Right forelimb (tissue), 1 donor: ENCODE measurements around the gene CHST3.
"Not testable (repeated sequence)": the region's sequence is repeated elsewhere in the genome, so short reads cannot be mapped to it uniquely, and the experiment has no call there.

ENCODE experiments used
- DNase-seq: peaks from one replicate; pipeline ENCODE4 v3.0.0-alpha.2; 2018

The CHST3 gene

GRCh38 chr10:72012796-72013195, 48.6 kb downstream of the CHST3 start:
- no peak for DNase-seq

- DNase-seq: no peak
These were observed 49.2 kb downstream of the CHST3 start for GRCh38 chr10:72013202-72013945.

- DNase-seq: no peak
These were observed 50.0 kb downstream of the CHST3 start for GRCh38 chr10:72014197-72014596.

- no peak for DNase-seq
These were observed 50.7 kb downstream of the CHST3 start for GRCh38 chr10:72014785-72015480.

- no peak for DNase-seq
These were observed 51.6 kb downstream of the CHST3 start for GRCh38 chr10:72015841-72016240.

GRCh38 chr10:72016608-72017300, 52.6 kb downstream of the CHST3 start:
- DNase-seq: no peak

GRCh38 chr10:72019085-72019876, 55.1 kb downstream of the CHST3 start:
- DNase-seq: no peak

- no peak for DNase-seq
These were observed 57.0 kb downstream of the CHST3 start for GRCh38 chr10:72020914-72021809.

GRCh38 chr10:72022228-72022627, 58.0 kb downstream of the CHST3 start:
- DNase-seq: no peak

- DNase-seq: no peak
These were observed 60.4 kb downstream of the CHST3 start for GRCh38 chr10:72024596-72024995.

- DNase-seq: no peak
These were observed 61.2 kb downstream of the CHST3 start for GRCh38 chr10:72025400-72025799.

GRCh38 chr10:72025832-72026231, 61.6 kb downstream of the CHST3 start:
- DNase-seq: no peak

- no peak for DNase-seq
These were observed 62.3 kb downstream of the CHST3 start for GRCh38 chr10:72026278-72027111.

- DNase-seq: no peak
These were observed 63.3 kb downstream of the CHST3 start for GRCh38 chr10:72027498-72027897.

- DNase-seq: no peak
These were observed 65.2 kb downstream of the CHST3 start for GRCh38 chr10:72029414-72029813.

- DNase-seq: no peak
These were observed 66.8 kb downstream of the CHST3 start for GRCh38 chr10:72030762-72031543.

GRCh38 chr10:72031706-72032105, 67.5 kb downstream of the CHST3 start:
- DNase-seq: no peak

- DNase-seq: not testable (repeated sequence)
These were observed 68.4 kb downstream of the CHST3 start for GRCh38 chr10:72032409-72033162.

- DNase-seq: no peak
These were observed 69.9 kb downstream of the CHST3 start for GRCh38 chr10:72034040-72034499.
